Aorta (tissue), 5 donors: ENCODE results near the gene CLP1. TPM values are rescaled to one million over a fixed set of nuclear protein-coding genes. Genes with fewer than 3 reads are reported as not detected.

Experiments used
- ATAC-seq: fragments of 200-7000 bp; cut with Tn5 transposase; one replicate; pipeline ENCODE4 v1.9.1; 2022; ENCODE audit warnings: moderate library complexity; ENCODE audit not compliant: low FRiP score
- DNase-seq, 2 donors: peaks; one replicate each; pipeline ENCODE4 v3.0.0-alpha.2; 2020
- H3K27ac ChIP-seq, 2 donors: one replicate each; pipeline ENCODE4 v1.5.1; 2013; ENCODE audit warnings: low read length in 2 of 2, mild to moderate bottlenecking in 2 of 2, moderate library complexity in 2 of 2, control low read depth in 1 of 2, inconsistent platforms in 1 of 2, low read depth in 1 of 2
- H3K27me3 ChIP-seq, 2 donors: one replicate each; pipeline ENCODE4 v1.6.1; 2013; ENCODE audit warnings: control low read depth in 1 of 2, low read length in 1 of 2, mild to moderate bottlenecking in 1 of 2, moderate library complexity in 1 of 2; ENCODE audit not compliant: insufficient read depth in 2 of 2, control insufficient read depth in 1 of 2
- H3K36me3 ChIP-seq, 2 donors: one replicate each; pipeline ENCODE4 v1.6.1; 2013; ENCODE audit warnings: control low read depth in 1 of 2, low read length in 1 of 2, mild to moderate bottlenecking in 1 of 2; ENCODE audit not compliant: insufficient read depth in 2 of 2, control insufficient read depth in 1 of 2
- H3K4me1 ChIP-seq, 2 donors: one replicate each; pipeline ENCODE4 v1.6.1; 2013; ENCODE audit warnings: low read length in 2 of 2, control low read depth in 1 of 2, mild to moderate bottlenecking in 1 of 2, moderate library complexity in 1 of 2; ENCODE audit not compliant: insufficient read depth in 2 of 2, control insufficient read depth in 1 of 2
- H3K4me3 ChIP-seq, 2 donors: one replicate each; pipeline ENCODE4 v1.5.1; 2013; ENCODE audit warnings: low read length in 2 of 2, control low read depth in 1 of 2, mild to moderate bottlenecking in 1 of 2
- H3K9me3 ChIP-seq: one replicate; pipeline ENCODE4 v1.6.1; 2013; ENCODE audit warnings: mild to moderate bottlenecking, low read length; ENCODE audit not compliant: control insufficient read depth
- WGBS, 2 donors: extraction: QIAGEN DNeasy Blood & Tissue Kit; methylation state at CpG; one replicate each; pipeline ENCODE4 v1.1.7; 2013; 5-methylcytosine and 5-hydroxymethylcytosine counted together
- intact Hi-C, 2 donors: fragments of 100-400 bp; cut with DNase I; formaldehyde crosslinking; loops; one replicate each; pipeline versions ENCODE4 v1.14.2 to v1.15.0; 2022
- polyA plus RNA-seq, 2 donors: library from polyadenylated mRNA; stranded (reverse); fragments of 200-250 nt; gene quantifications; one replicate each; pipeline ENCODE4 v1.2.3, GENCODE V29; 2013
- total RNA-seq, 2 donors: library from RNA; stranded (reverse); fragmentation: NEBNext Ultra II Directional; extraction: Animal tissue kit (Norgen Biotek cat#: 25700); gene quantifications; one replicate each; pipeline ENCODE4 v1.2.1, GENCODE V29; 2021
- donor health status: healthy with polysubstance abuse.
- donor health status: Bipolar disorder and iron deficiency.
- donor health status: DM: no; HTN: no; CAD: no.
- donor health status: DM: no; HTN: no; CAD: no.
- donor health status: DM: yes; HTN: yes; CAD: no.

CLP1 gene
- total and polyA plus RNA-seq, 4 donors: 6.7 to 10.8 (median 10.3) TPM

DNA sequence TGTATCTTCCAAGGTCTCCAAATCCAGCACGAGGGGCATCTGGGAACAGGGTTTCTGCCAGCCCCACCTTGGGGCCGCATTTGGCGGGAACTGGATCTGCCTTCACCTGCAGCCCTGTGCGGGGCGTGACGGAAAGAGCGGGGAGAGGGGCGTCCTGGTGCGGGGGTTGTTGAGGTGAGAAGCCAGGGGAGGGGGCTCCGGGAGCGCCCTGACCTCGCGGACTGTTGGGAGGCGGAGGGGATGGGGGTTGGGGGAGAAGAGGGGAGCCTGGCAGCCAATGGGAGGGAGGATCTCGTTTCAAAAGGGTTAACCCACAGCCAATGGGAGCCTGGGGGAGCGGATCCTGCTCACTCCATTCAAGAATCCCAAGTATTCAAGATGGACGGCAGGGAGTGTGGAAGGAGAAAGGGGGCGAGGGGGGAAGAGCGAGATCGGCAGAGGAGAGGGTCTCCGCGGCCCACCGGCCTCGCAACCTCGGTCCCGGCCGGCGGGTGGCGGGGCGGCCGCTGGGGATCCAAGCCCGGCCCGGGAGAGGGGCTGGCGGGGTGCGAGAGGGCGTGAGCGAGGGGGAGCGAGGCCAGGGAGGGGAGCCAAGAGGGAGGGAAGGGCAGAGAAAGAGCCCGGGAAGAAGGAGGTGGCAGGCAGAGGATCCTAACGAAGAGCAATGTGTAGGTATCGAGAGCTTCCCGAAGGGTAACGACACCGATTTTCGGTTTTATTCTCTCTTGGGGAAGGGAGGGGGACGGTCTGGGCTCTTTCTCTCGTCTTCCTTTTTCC lies 19.4 kb upstream of the CLP1 start:
- Histone ChIP-seq H3K36me3 (no peaks in the 10 kb centered on the region), H3K4me3 (peak overlapping the region; percentile 98 to 99), H3K27me3 (no peaks in the 10 kb centered on the region), H3K9me3 (no peaks in the 10 kb centered on the region), H3K27ac (peak overlapping the region in 1 of 2 donors; percentile 42), H3K4me1 (peaks cover 0 to 5% of the 10 kb centered on the region in 2 donors)
- intact Hi-C loops: loop anchor here in 1 of 2 donors (5.0 kb wide), 1 partner anchor 41 kb away; the partner anchor contains the start of gene SERPING1
- WGBS, 2 donors: 0 to 1% methylated on average over 46 to 47 of the region's 47 CpGs
- ATAC-seq (peak; percentile 79), DNase-seq (peak; percentile 79 to 91)

DNA sequence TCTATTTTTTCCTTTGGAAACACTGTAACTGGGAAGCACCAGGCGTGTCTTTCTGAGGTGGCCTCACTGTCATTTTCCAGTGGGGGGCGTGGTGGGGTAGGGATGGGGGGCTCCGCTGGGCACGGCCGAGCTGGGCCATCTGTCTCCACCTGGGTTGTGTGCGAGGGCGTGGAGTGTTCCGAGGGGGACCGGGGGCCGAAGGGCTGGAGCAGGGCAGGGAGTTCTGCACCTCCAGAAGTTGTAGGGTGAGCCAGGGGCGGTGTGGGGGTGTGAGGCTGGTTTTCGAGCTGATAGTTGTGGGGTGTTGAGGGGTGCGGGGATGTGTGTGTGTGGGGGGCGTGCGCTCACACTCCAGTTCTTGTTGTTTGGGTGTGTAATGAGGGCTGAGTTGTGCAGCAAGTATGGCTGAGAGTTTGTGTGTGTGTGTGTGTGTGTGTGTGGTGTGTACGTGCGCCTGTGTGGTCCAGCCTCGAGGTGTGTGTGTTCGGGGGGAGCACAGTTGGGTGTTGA lies 18.7 kb upstream of the CLP1 start:
- DNase-seq: peak in 1 of 2 donors; percentile 75

DNA sequence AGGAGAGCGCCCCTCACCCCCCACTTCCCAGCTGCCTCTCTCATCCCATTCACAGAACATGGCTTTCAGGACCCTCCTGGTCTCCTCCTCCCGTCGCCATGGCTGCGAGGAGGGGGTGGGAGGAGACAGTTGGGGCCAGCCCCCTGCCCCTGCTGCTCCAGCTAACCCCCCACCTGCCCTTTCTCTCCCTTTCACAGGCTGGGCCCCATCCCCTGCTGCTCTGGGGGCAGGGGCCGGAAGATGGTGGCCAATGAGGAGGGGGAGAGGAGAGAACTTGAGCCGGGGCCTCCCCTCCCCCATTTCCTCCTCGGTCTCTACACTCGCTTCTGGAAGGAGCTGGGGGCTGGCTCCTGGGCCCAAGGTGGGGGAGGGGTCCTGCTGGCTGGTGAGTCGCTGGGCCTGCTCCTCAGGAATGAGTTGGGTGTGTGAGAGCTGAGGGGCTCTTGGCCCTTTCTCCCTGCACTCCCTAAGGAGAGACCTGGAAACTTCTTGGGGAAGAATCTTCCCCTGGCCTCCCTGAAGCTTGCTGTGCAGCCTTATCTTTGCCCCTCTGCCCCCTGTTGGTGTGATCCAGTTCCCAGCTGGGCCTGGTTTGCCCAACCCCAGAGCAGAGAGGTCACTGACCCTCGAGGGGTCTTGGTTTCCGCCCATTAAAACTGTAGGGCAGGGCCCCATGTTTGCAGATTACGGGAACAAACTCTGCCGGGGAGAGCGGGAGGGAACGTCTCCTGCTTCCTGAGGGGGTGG lies 18.1 kb upstream of the CLP1 start:
- Histone ChIP-seq H3K4me1 (peaks cover 0 to 5% of the 10 kb centered on the region in 2 donors), H3K36me3 (no peaks in the 10 kb centered on the region), H3K27me3 (no peaks in the 10 kb centered on the region), H3K9me3 (no peaks in the 10 kb centered on the region), H3K27ac (no peak overlapping the region), H3K4me3 (peak overlapping the region in 1 of 2 donors; percentile 98)
- 14 to 16% methylated on average over 13 to 15 of the region's 15 CpGs for WGBS, 2 donors
- DNase-seq (no peak), ATAC-seq (no peak)
- intact Hi-C loops: loop anchor here (2.0 to 10.0 kb wide), 4 partner anchors 42 to 185 kb away; partner anchors contain the start of gene SERPING1 (in 2 of the 2)

More for the DNA sequence above, 18.7 kb upstream of the CLP1 start:
- 1% methylated on average over 18 to 19 of the region's 19 CpGs for WGBS, 2 donors
- Histone ChIP-seq H3K9me3 (no peaks in the 10 kb centered on the region), H3K27ac (no peak overlapping the region), H3K36me3 (no peaks in the 10 kb centered on the region), H3K27me3 (no peaks in the 10 kb centered on the region), H3K4me1 (peaks cover 0 to 5% of the 10 kb centered on the region in 2 donors), H3K4me3 (peak overlapping the region; percentile 98 to 99)
- peak; percentile 21 for ATAC-seq
- intact Hi-C loops: loop anchor here in 1 of 2 donors (5.0 kb wide), 1 partner anchor 42 kb away; the partner anchor contains the start of gene SERPING1

DNA sequence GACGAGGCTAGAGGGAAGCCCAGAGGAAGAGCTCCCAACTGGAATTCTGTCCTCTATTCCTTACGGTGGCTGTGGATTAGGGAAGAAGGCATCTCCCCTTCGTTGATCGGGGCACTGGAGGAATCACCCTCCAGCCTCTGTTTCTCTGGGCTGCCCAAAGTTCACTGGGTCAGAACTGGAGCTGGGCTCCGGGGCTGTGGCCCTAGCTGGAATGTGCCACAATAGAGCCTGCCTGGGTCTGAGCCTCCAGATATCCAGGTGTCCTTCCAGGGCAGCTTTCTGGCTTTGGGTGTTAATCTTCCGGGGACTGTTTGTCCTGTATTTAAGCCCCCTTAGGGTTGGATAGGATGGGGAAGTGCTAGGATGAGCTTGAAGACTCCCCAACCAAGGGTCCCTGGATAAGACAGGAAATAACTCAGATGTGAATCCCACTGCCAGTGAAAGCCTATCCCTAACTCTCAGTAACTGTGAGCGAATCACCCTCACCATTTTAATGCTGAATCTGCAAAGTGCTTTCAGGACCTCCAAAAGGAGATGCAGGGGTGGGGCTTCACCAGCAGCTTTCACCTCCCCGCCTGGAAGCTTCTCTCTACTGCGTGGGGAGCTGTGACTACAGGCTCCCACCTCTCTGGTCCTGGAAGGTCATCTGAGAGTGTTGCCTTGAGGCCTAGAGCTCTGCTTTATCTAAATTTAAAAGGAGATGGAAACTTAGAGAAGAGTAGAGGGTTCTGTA lies 17.3 kb upstream of the CLP1 start:
- no peaks in the 10 kb centered on the region for H3K27me3 ChIP-seq
- no peak for ATAC-seq
- no peak overlapping the region for H3K4me3 ChIP-seq
- H3K9me3 ChIP-seq: no peaks in the 10 kb centered on the region
- 48 to 50% methylated on average over 9 of the region's 9 CpGs for WGBS, 2 donors
- peaks cover 0 to 5% of the 10 kb centered on the region in 2 donors for H3K4me1 ChIP-seq
- intact Hi-C loops: loop anchor here (2.0 to 10.0 kb wide), 4 partner anchors 43 to 185 kb away; partner anchors contain the start of gene SERPING1 (in 1 of the 2)
- no peak for DNase-seq
- H3K36me3 ChIP-seq: no peaks in the 10 kb centered on the region
- no peak overlapping the region for H3K27ac ChIP-seq

DNA sequence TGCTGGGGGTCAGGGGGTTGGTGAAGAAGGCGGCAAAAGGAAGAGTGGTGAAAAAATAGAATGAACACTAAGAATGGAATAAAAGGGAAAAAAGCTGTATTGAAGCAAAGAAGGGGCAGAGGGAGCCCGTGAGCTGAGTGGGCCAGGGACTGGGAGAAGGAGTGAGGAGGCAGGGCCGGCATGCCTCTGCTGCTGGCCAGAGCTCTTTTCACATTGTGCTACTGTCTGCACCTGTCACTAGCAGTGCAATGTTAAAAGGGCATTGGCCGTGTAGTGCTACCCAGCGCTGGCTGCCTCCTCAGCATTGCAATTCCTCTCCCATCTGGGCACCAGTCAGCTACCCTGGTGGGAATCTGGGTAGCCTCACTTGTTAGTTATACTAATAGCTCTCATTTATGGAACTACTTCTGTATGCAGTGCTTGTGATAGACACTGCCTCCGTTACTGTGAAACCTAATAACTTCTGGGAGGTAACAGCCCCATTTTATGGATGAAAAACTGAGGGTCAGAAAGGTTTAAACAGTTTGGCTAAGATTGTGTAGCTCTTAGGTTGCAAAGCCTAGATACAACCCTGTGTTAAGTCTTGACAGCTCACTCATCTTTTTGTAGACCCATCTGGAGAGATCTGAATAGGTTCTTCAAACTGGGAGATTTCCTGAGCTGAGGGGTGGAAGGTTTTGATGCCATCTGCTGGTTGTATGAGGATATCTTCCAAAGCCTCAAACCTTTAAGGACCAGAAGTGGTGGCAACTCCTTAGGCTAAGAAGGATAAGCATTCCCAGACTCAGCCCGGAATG lies 16.4 kb upstream of the CLP1 start:
- intact Hi-C loops: loop anchor here (2.0 to 10.0 kb wide), 4 partner anchors 44 to 186 kb away; partner anchors contain the start of gene SERPING1 (in 1 of the 2)
- 45 to 46% methylated on average over 7 of the region's 7 CpGs for WGBS, 2 donors
- DNase-seq (no peak), ATAC-seq (no peak)
- Histone ChIP-seq H3K4me3 (no peak overlapping the region), H3K36me3 (no peaks in the 10 kb centered on the region), H3K27me3 (no peaks in the 10 kb centered on the region), H3K27ac (no peak overlapping the region), H3K4me1 (peaks cover 0 to 5% of the 10 kb centered on the region in 2 donors), H3K9me3 (no peaks in the 10 kb centered on the region)

DNA sequence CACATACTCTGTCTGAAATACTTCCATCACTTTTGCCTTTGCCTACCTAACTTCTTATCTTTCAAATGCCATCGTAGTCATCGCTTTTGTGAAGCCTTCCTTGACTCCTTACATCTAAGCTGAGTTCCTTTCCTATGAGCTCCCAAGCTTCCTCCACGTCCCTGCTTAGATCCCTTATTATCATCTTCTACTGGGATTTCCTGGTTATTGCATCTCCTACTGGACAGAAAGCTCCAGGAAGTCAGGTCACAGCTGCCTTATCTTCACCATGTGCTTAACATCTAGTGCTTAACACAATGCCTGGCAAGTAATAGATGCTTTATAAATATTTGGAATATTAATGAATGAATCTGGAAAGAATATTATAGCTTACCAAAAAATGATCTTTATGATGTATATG lies 13.8 kb upstream of the CLP1 start:
- no peak for ATAC-seq
- no peak overlapping the region for H3K27ac ChIP-seq
- H3K27me3 ChIP-seq: no peaks in the 10 kb centered on the region
- no peak for DNase-seq
- H3K4me3 ChIP-seq: no peak overlapping the region
- H3K36me3 ChIP-seq: no peaks in the 10 kb centered on the region
- H3K4me1 ChIP-seq: peaks cover 0 to 5% of the 10 kb centered on the region in 2 donors
- intact Hi-C loops: loop anchor here (2.0 to 10.0 kb wide), 4 partner anchors 47 to 189 kb away; partner anchors contain the start of gene SERPING1 (in 1 of the 2)
- H3K9me3 ChIP-seq: no peaks in the 10 kb centered on the region
- 74 to 80% methylated on average over 3 of the region's 3 CpGs for WGBS, 2 donors

DNA sequence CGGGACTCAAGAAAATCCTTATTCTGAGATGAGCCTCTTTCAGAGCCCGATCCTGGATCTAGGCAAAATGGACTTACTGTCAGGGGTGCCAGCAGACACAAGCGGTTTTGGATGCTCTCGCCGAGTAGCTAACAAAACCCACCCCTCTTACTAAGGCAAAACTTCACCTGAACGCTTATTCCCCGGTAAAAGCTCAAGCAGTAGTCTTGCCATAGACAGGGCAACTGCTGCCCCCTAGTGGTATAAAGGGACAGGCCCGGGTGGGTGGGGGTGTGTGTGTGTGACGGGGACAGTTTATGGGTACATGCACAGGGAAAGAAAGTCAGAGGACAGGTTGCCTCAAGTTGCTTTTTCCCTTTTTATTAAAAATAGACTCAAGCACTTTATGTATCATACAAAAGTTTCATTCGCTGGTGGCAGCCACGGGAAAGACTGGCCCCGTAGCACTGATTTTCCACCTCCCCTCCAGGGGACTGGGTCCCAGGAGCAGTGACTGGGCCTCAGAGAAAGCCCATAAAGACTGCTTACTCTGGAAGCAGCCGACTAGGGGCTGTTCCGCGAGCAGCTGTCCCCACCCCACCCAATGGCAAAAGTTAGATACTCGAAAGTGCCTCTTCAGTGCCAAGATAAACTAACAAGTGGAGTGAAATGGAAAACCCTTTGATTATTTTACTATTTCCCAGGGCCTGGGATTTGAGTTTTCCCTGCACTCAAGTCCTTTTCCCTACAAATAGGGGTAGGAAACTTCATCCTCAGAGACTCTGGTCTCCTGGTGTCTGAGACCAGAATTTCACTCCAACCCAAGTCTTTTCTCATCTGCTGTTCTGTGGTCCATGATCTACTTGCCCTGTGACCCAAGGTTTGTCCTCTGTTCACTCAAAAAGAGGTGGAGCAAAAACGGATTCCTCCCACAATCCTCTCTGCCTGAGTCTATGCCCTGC lies 12.5 kb upstream of the CLP1 start:
- ATAC-seq: peak; percentile 82
- peak; percentile 84 to 90 for DNase-seq
- intact Hi-C loops: loop anchor here (2.0 to 10.0 kb wide), 4 partner anchors 48 to 190 kb away; partner anchors contain the start of gene SERPING1 (in 1 of the 2)

More for the DNA sequence above, 12.5 kb upstream of the CLP1 start:
- Histone ChIP-seq H3K4me3 (no peak overlapping the region), H3K36me3 (no peaks in the 10 kb centered on the region), H3K4me1 (no peaks in the 10 kb centered on the region), H3K27me3 (no peaks in the 10 kb centered on the region), H3K27ac (no peak overlapping the region), H3K9me3 (no peaks in the 10 kb centered on the region)
- WGBS, 2 donors: 2 to 3% methylated on average over 17 of the region's 17 CpGs
